ENCODE measurements around the gene PLAA. TPM values are rescaled to one million over a fixed set of nuclear protein-coding genes. Genes with fewer than 3 reads are reported as not detected.

Gene PLAA
- total RNA-seq, 2 experiments from 2014 or later: 30.1 to 34.1 TPM

- DNase-seq (no peak), ATAC-seq (ENCODE audit: poor library complexity) (no peak)
- H3K9me3 Mint-ChIP-seq: no peaks in the 10 kb centered on the region
- ChIA-PET POLR2A (no interaction called here), CTCF (no interaction called here)
- peaks cover 16% of the 10 kb centered on the region for H3K4me1 ChIP-seq (ENCODE audit: insufficient read depth, low read length)
- H3K27ac ChIP-seq (ENCODE audit: low read depth in 1 of 2, low read length in 2 of 2): no peak overlapping the region
- H3K27me3 ChIP-seq (ENCODE audit: control insufficient read depth in 1 of 2, insufficient read depth in 2 of 2, low read length in 2 of 2): no peaks in the 10 kb centered on the region
- no peak overlapping the region for H3K4me3 Mint-ChIP-seq
- no peak overlapping the region for H3K27ac Mint-ChIP-seq
- intact Hi-C loops (cut with DNase I, micrococcal nuclease): loop anchor here in 1 of 2 experiments (10.0 kb wide), 1 partner anchor 624 kb away; the partner anchor contains the start of gene C9orf72
- H3K36me3 ChIP-seq (ENCODE audit: insufficient read depth, low read length): no peaks in the 10 kb centered on the region
- H3K36me3 Mint-ChIP-seq (ENCODE audit: low read depth): peaks cover 22% of the 10 kb centered on the region
- no peak overlapping the region for H3K4me3 ChIP-seq (ENCODE audit: low read length)
- no peaks in the 10 kb centered on the region for H3K9me3 ChIP-seq (ENCODE audit: control insufficient read depth in 1 of 2, insufficient read depth in 1 of 2, low read length in 2 of 2)
- peaks cover 38% of the 10 kb centered on the region for H3K4me1 Mint-ChIP-seq (ENCODE audit: low read depth)
- H3K27me3 Mint-ChIP-seq: peaks cover 3% of the 10 kb centered on the region
- no peak for TF ChIP-seq CTCF (IDR thresholded peaks at IDR 0.05)
Observed at GRCh38 chr9:26950521-26950920, 3.5 kb upstream of the PLAA start.

DNA sequence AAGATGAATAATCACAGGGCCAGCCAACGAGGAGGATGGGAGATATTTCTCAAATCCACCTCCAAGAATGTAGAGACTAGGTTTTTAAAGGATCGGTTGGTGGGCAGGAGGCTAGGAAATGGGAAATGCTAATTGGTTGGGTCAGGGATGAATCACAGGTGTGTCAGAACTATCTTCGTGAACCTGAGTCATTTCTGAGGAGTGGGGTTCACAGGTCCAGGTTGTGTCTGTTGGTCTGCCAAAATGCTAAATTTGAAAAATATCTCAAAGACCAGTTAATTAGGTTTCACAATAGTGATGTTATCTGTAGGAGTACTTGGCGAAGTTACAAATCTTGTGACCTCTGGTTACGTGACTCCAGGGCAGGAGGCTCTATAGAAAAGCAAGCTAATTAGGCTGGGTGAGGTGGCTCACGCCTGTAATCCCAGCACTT lies 2.6 kb upstream of the PLAA start:
- no peak for DNase-seq
- H3K36me3 ChIP-seq (ENCODE audit: insufficient read depth, low read length): no peaks in the 10 kb centered on the region
- H3K27me3 ChIP-seq (ENCODE audit: control insufficient read depth in 1 of 2, insufficient read depth in 2 of 2, low read length in 2 of 2): no peaks in the 10 kb centered on the region
- no peak for ATAC-seq (ENCODE audit: poor library complexity)
- ChIA-PET CTCF (no interaction called here), POLR2A (no interaction called here)
- Mint-ChIP-seq H3K36me3 (ENCODE audit: low read depth) (peaks cover 22% of the 10 kb centered on the region), H3K4me1 (ENCODE audit: low read depth) (peaks cover 38% of the 10 kb centered on the region), H3K27ac (no peak overlapping the region), H3K27me3 (peaks cover 3% of the 10 kb centered on the region), H3K4me3 (no peak overlapping the region), H3K9me3 (no peaks in the 10 kb centered on the region)
- no peak overlapping the region for H3K27ac ChIP-seq (ENCODE audit: low read depth in 1 of 2, low read length in 2 of 2)
- H3K9me3 ChIP-seq (ENCODE audit: control insufficient read depth in 1 of 2, insufficient read depth in 1 of 2, low read length in 2 of 2): no peaks in the 10 kb centered on the region
- peaks cover 15% of the 10 kb centered on the region for H3K4me1 ChIP-seq (ENCODE audit: insufficient read depth, low read length)
- no peak for TF ChIP-seq CTCF (IDR thresholded peaks at IDR 0.05)
- intact Hi-C loops (cut with DNase I, micrococcal nuclease): loop anchor here in 1 of 2 experiments (10.0 kb wide), 1 partner anchor 625 kb away; the partner anchor contains the start of gene C9orf72
- no peak overlapping the region for H3K4me3 ChIP-seq (ENCODE audit: low read length)

GRCh38 chr9:26947736-26948135 lies 694 bp upstream of the PLAA start:
- H3K4me1 Mint-ChIP-seq (ENCODE audit: low read depth): peaks cover 47% of the 10 kb centered on the region
- CTCF ChIA-PET: interaction anchor here (1.3 to 3.8 kb wide), 2 partner anchors 8 to 55 kb away, joined by 8 to 18 read pairs; partner anchors contain the start of genes CAAP1 and IFT74
- Histone ChIP-seq H3K4me3 (ENCODE audit: low read length) (peak overlapping the region; percentile 94), H3K27me3 (ENCODE audit: control insufficient read depth in 1 of 2, insufficient read depth in 2 of 2, low read length in 2 of 2) (no peaks in the 10 kb centered on the region), H3K4me1 (ENCODE audit: insufficient read depth, low read length) (peaks cover 24% of the 10 kb centered on the region), H3K9me3 (ENCODE audit: control insufficient read depth in 1 of 2, insufficient read depth in 1 of 2, low read length in 2 of 2) (no peaks in the 10 kb centered on the region), H3K27ac (ENCODE audit: low read depth in 1 of 2, low read length in 2 of 2) (peak overlapping the region; percentile 97 to 99), H3K36me3 (ENCODE audit: insufficient read depth, low read length) (no peaks in the 10 kb centered on the region)
- H3K4me3 Mint-ChIP-seq: peak overlapping the region; percentile 99
- POLR2A ChIA-PET: interaction anchor here (1.0 to 2.6 kb wide), 4 partner anchors 8 to 108 kb away, joined by 3 to 49 read pairs (median 22); partner anchors contain the start of genes CAAP1 and IFT74
- ATAC-seq (ENCODE audit: poor library complexity): no peak
- no peaks in the 10 kb centered on the region for H3K9me3 Mint-ChIP-seq
- peaks cover 22% of the 10 kb centered on the region for H3K36me3 Mint-ChIP-seq (ENCODE audit: low read depth)
- H3K27me3 Mint-ChIP-seq: peaks cover 3% of the 10 kb centered on the region
- intact Hi-C loops (cut with DNase I, micrococcal nuclease): loop anchor here (1.0 kb wide), 2 partner anchors 9 to 55 kb away; partner anchors contain the start of genes IFT74 (in 2 of the 2) and CAAP1 (in 1 of the 2)
- peak overlapping the region; percentile 100 for H3K27ac Mint-ChIP-seq
- no peak for TF ChIP-seq CTCF (IDR thresholded peaks at IDR 0.05)
- peak in 1 of 14 experiments; percentile 21 for DNase-seq
